Right atrium auricular region (tissue), 2 donors: ENCODE results near the gene GALM. TPM values are rescaled to one million over a fixed set of nuclear protein-coding genes. Genes with fewer than 3 reads are reported as not detected.
A peak's percentile ranks its signal among the peaks of the same experiment; 100 is the strongest.

Experiments
- DNase-seq: peaks from one replicate; pipeline ENCODE4 v3.0.0-alpha.2; 2019; ENCODE audit warnings: low spot score
- H3K27ac ChIP-seq, 2 donors: fragments of 200-600 bp; sonication (generic); 1 replicate in 1 of 2; 2 replicates in 1 of 2; pipeline ENCODE4 v1.5.1; 2016 to 2019
- H3K27me3 ChIP-seq, 2 donors: fragments of 200-600 bp; sonication (generic); one replicate each; pipeline versions ENCODE4 v1.5.1 to v1.6.0; 2017 to 2019
- H3K36me3 ChIP-seq: fragments of 200-600 bp; sonication (generic); one replicate; pipeline ENCODE4 v1.5.1; 2016
- H3K4me1 ChIP-seq, 2 donors: fragments of 200-600 bp; sonication (generic); one replicate each; pipeline versions ENCODE4 v1.5.1 to v1.6.0; 2017 to 2019
- H3K4me3 ChIP-seq, 2 donors: fragments of 200-600 bp; sonication (generic); 1 replicate in 1 of 2; 2 replicates in 1 of 2; pipeline ENCODE4 v1.5.1; 2017 to 2019; ENCODE audit warnings: mild to moderate bottlenecking in 1 of 2, moderate library complexity in 1 of 2
- H3K9me3 ChIP-seq, 2 donors: fragments of 200-600 bp; sonication (generic); one replicate each; pipeline ENCODE4 v1.5.1; 2019
- total RNA-seq, 2 donors: library from RNA; depleted of rRNA; stranded (reverse); fragments of >200 nt; gene quantifications; one replicate each; pipeline ENCODE4 v1.1.0, GENCODE V29; 2016
- TF ChIP-seq, protein P1 (sequence below), 2 donors: fragments of 200-600 bp; sonication (generic); IDR thresholded peaks; one replicate each; pipeline ENCODE4 v1.5.1; 2019; ENCODE audit warnings: antibody characterized with exemption in 2 of 2

Gene GALM
- total RNA-seq, 2 donors from 2014 or later: 13.9 to 17.9 TPM

DNA sequence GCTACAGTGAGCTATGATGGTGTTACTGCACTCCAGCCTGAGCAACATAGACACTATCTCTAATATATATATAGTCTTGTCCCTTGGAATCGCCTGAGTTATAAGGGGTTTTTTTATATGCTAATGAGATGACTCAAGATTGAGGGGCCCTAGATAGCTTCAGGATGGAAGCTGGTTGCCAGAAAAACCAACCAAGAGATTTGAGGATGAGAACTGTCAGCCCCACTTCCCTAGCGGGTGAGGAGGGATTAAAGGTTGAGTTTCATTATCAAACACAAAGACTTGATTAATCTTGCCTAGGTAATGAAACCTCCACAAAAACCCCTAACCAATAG is 12.6 kb upstream of the GALM start:
- H3K4me3 ChIP-seq: no peak overlapping the region
- TF ChIP-seq, protein P1, sequence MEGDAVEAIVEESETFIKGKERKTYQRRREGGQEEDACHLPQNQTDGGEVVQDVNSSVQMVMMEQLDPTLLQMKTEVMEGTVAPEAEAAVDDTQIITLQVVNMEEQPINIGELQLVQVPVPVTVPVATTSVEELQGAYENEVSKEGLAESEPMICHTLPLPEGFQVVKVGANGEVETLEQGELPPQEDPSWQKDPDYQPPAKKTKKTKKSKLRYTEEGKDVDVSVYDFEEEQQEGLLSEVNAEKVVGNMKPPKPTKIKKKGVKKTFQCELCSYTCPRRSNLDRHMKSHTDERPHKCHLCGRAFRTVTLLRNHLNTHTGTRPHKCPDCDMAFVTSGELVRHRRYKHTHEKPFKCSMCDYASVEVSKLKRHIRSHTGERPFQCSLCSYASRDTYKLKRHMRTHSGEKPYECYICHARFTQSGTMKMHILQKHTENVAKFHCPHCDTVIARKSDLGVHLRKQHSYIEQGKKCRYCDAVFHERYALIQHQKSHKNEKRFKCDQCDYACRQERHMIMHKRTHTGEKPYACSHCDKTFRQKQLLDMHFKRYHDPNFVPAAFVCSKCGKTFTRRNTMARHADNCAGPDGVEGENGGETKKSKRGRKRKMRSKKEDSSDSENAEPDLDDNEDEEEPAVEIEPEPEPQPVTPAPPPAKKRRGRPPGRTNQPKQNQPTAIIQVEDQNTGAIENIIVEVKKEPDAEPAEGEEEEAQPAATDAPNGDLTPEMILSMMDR (IDR thresholded peaks at IDR 0.05): no peak
- peaks cover 0 to 19% of the 10 kb centered on the region in 2 donors for H3K4me1 ChIP-seq
- H3K27me3 ChIP-seq: no peaks in the 10 kb centered on the region
- DNase-seq: no peak
- H3K9me3 ChIP-seq: no peaks in the 10 kb centered on the region
- no peaks in the 10 kb centered on the region for H3K36me3 ChIP-seq
- no peak overlapping the region for H3K27ac ChIP-seq

DNA sequence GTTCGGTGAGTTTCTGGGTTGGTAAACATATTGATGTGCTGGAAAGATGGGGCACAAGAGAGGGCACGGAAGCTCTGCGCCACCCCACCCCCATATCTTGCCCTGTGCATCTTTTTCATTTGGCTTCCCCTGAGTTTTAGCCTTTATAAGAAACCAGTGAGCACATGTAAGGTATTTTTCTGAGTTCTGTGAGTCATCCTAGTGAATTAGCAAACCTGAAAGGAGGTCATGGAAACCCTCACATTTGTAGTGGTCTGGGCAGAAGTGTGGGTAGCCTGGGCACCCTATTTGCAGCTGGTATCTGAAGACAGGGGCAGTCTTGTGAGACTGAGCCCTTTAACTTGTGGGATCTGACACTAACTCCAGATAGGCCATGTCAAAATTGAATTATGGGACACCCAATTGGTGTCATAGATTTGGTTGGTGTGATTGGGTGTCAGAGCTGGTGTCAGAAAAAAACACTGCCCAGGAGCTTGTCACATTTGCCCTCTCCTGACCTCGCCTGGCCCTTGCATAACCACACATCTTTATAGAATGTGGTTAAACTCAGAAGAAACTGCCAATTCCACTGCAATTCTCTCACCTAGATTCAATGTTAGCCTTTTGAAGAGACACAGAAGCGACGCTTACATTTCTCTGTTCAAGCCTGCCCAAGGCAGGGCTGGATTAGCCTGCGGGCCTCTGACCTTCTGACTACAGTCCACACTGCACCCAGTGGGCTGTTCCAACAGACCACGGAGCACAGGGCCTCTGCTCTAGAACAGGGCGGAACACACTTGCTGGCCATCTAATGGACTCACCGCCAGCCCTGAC is 12.0 kb upstream of the GALM start:
- TF ChIP-seq, protein P1 (IDR thresholded peaks at IDR 0.05): no peak
- Histone ChIP-seq H3K4me1 (peaks cover 0 to 19% of the 10 kb centered on the region in 2 donors), H3K27ac (peak overlapping the region in 1 of 2 donors; percentile 29), H3K27me3 (no peaks in the 10 kb centered on the region), H3K9me3 (no peaks in the 10 kb centered on the region), H3K4me3 (no peak overlapping the region), H3K36me3 (no peaks in the 10 kb centered on the region)
- no peak for DNase-seq

DNA sequence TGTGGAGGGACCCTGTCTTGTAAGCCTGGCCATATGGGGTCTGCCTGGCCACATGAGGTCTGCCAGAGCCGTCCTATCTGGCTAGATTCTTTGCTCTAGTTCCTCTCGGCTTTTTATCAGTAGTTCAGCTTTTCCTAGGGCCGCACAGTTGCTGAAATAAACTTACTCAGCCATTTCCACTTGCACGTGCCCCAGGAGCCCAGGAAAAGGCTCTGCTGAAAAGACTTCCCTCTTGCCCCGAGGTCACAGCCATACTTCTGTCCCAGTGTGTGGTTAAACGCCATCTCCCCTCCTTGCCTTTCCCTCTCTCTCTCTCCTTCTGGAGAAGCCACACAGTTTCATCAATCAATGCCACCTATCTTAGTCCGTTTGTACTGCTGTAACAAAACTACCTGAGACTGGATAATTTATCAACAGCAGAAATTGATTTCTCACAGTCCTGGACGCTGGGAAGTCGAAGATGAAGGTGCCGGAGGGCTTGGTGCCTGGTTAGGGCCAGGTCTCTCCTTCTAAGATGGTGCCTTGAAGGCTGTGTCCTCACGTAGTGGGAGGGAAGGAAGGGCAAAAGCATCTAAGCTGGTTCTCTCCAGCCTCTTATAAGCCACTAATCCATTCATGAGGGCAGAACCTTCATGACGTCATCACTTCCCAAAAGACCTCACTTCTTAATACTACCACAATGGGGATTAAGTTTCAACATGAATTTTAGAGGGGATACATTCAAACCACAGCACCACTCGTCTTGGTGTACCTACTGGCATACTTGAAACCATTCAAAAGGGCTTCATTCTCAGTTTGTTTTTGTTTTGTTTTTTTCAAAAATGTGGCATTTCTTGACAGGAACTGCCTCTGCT is 11.2 kb upstream of the GALM start:
- Histone ChIP-seq H3K27ac (peak overlapping the region in 1 of 2 donors; percentile 29), H3K9me3 (no peaks in the 10 kb centered on the region), H3K4me3 (no peak overlapping the region), H3K4me1 (peaks cover 0 to 19% of the 10 kb centered on the region in 2 donors), H3K27me3 (no peaks in the 10 kb centered on the region), H3K36me3 (no peaks in the 10 kb centered on the region)
- TF ChIP-seq, protein P1 (IDR thresholded peaks at IDR 0.05): no peak
- DNase-seq: no peak

DNA sequence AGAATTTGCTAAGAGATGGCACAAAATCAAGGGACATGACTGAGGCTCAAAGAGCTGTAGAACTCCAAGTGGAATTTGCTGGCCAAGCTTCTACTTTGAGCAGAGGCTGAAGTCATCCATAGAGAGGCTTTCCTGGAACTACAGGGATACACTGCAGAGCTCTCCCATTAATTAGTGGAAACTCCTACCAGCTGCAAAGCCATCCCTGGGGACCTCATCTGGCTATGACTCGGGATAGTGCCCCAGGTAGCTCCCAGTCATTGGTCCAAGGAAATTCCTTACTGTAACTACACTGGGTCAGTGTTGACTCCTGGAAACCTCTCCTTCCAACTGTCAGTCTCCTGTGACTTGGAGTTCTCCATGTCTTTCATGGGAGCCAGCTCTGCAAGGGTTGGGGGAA is 10.5 kb upstream of the GALM start:
- no peak for DNase-seq
- Histone ChIP-seq H3K9me3 (no peaks in the 10 kb centered on the region), H3K4me3 (no peak overlapping the region), H3K36me3 (no peaks in the 10 kb centered on the region), H3K27me3 (no peaks in the 10 kb centered on the region), H3K27ac (no peak overlapping the region), H3K4me1 (peaks cover 0 to 15% of the 10 kb centered on the region in 2 donors)
- TF ChIP-seq, protein P1 (IDR thresholded peaks at IDR 0.05): no peak

DNA sequence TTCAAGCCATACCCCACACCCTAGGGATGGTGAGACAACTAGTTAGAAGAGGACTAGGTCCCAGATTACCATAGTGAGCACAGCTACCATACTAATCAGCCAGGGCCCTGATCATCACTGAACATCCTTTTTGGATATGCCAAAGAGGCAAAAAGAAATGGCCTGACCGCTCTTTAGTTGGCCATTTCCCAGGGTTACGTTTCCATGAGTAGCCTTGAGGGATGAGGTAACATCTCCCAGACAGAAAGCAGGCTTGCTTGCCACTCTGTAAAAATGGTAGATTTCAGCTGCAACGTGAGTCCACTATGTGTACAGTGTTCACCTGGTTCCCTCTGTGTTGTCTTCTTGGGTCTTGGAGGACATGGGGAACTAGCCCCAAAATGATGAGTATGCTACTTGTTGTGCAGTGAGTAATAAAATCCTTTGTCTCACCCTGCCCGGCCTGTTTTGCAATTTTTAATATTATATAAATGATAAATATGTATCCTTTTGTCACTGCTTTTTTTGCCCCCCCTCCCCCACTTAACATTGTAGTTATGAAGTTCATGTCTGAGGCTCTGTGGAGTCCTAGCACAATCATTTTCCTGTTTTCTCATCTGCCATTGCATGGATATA is 8.9 kb upstream of the GALM start:
- H3K9me3 ChIP-seq: no peaks in the 10 kb centered on the region
- no peaks in the 10 kb centered on the region for H3K36me3 ChIP-seq
- no peak overlapping the region for H3K27ac ChIP-seq
- no peaks in the 10 kb centered on the region for H3K27me3 ChIP-seq
- H3K4me1 ChIP-seq: peaks cover 0 to 7% of the 10 kb centered on the region in 2 donors
- DNase-seq: no peak
- H3K4me3 ChIP-seq: no peak overlapping the region
- TF ChIP-seq, protein P1 (IDR thresholded peaks at IDR 0.05): no peak
